ENCODE results near the gene CAMTA1.

CAMTA1 gene

DNA sequence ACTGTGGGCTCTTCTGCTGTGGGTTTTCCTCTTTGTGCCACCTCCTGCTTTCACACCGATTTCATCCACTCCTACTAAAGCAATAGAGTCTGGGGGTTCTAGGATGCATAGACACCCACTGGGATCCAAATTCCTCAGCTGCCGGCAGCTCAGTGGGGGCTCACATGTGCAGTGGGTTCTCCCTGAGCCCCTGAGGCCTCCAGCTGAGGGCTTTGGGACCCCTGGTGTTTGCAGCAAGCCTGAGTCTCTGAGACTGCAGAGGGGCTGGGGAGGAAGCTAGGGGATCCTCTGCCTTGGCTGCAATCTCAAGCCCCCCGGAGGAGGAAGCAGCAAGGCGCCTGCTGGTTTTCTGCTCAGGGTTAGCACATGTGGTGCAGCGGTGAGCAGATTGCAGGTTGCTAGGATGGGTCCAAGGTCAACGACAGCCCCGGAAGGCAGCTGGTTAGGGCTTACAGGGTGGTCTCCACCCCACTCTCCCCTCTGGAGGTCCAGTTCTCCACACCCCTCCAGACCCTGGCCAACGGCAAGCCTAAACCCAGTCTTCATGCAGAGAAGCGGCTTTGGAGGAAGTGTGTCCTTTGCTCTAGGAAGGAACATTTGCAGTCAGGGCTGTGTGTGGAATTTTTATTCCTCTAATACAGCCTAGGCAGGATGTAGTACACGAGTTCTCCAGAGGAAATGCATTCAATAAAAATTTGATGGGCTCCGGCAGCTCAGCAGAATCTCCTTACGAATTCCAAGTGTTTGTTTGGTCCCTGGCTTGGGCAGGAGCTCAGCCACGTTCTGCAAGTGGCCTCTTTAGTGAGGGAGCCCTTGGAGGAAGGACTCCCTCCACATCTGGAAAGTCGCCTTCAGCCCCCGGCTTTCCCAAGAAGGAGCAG lies 716.7 kb downstream of the CAMTA1 start:
- H3K4me1 ChIP-seq (ENCODE audit: low read length), result no peaks in the 10 kb centered on the region
- TF ChIP-seq EZH2 (optimal IDR thresholded peaks at IDR 0.05; ENCODE audit: low read depth, low read length), result no peak
- no peak for TF ChIP-seq EZH2phosphoT487 (IDR thresholded peaks at IDR 0.05; ENCODE audit: low read length)
- no peak for TF ChIP-seq CTCF (IDR thresholded peaks at IDR 0.05; ENCODE audit: low read length)
- no peaks in the 10 kb centered on the region for H4K20me1 ChIP-seq (ENCODE audit: insufficient read depth, low read length)
- H3K4me2 ChIP-seq (ENCODE audit: low read depth, low read length), result no peak overlapping the region
- H3K27ac ChIP-seq (ENCODE audit: low read length), result no peak overlapping the region
- no peak overlapping the region for H3K9ac ChIP-seq (ENCODE audit: low read length)
- H3K9me2 ChIP-seq (replicated peaks; ENCODE audit: insufficient read depth, low read length), result no peaks in the 10 kb centered on the region
- H3F3A ChIP-seq (ENCODE audit: insufficient read depth, low read length), result no peaks in the 10 kb centered on the region
- H3K27me3 ChIP-seq (replicated peaks; ENCODE audit: insufficient read depth, low read length), result peaks cover 48% of the 10 kb centered on the region
- no peak overlapping the region for H2AFZ ChIP-seq (ENCODE audit: low read length)
- no peak overlapping the region for H3K4me3 ChIP-seq (ENCODE audit: low read length)
- H3K9me3 ChIP-seq (replicated peaks; ENCODE audit: insufficient read depth, low read length), result no peaks in the 10 kb centered on the region
- no peak for DNase-seq
- no peaks in the 10 kb centered on the region for H3K36me3 ChIP-seq (replicated peaks; ENCODE audit: insufficient read depth, low read length)
- H3K79me2 ChIP-seq (ENCODE audit: low read length), result no peaks in the 10 kb centered on the region

DNA sequence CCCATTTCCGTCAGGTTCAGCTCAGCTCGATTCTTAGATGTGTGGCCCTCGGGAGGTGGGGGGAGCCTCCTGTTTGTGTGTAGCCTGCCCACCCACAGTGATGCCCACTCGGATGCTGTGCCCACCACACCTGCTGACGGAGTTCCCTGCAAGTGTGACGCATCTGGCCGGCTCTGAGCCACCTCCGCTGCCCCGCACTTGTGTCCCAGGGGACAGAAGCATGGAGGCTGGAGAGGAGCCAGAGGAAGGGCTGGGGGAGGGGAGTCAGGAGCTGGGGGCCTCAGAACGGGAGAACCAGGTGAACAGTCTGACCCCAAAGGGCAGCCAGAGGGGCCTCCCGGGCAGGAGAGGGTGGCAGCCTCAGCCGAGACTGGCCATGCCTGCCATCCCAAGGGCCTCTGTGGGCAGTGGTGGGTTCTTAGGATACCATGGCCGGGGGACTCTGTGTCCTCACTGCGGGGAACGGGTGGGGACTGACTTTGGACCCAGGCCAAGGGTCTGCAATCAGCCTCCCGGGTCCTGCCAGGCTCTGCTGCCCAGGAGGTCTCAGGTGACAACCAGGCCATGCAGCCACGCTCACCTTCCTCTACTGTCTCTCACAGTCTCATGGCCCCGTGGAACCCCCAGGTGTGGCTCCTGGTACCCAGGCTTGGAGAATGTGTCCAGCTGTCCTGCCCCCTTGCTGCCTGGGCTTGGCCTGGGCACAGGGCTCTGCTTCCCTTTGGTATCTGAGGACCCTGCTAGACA lies 718.6 kb downstream of the CAMTA1 start:
- Histone ChIP-seq H3K9me2 (replicated peaks; ENCODE audit: insufficient read depth, low read length) (no peaks in the 10 kb centered on the region), H3K4me2 (ENCODE audit: low read depth, low read length) (no peak overlapping the region), H3K79me2 (ENCODE audit: low read length) (no peaks in the 10 kb centered on the region), H3K4me1 (ENCODE audit: low read length) (no peaks in the 10 kb centered on the region), H4K20me1 (ENCODE audit: insufficient read depth, low read length) (no peaks in the 10 kb centered on the region), H3K36me3 (replicated peaks; ENCODE audit: insufficient read depth, low read length) (no peaks in the 10 kb centered on the region), H3K27ac (ENCODE audit: low read length) (no peak overlapping the region), H3F3A (ENCODE audit: insufficient read depth, low read length) (no peaks in the 10 kb centered on the region), H3K4me3 (ENCODE audit: low read length) (no peak overlapping the region), H3K9ac (ENCODE audit: low read length) (no peak overlapping the region), H2AFZ (ENCODE audit: low read length) (no peak overlapping the region), H3K27me3 (replicated peaks; ENCODE audit: insufficient read depth, low read length) (peaks cover 66% of the 10 kb centered on the region), H3K9me3 (replicated peaks; ENCODE audit: insufficient read depth, low read length) (no peaks in the 10 kb centered on the region)
- no peak for DNase-seq
- TF ChIP-seq EZH2phosphoT487 (IDR thresholded peaks at IDR 0.05; ENCODE audit: low read length) (no peak), EZH2 (optimal IDR thresholded peaks at IDR 0.05; ENCODE audit: low read depth, low read length) (no peak), CTCF (IDR thresholded peaks at IDR 0.05; ENCODE audit: low read length) (no peak)

- no peaks in the 10 kb centered on the region for H4K20me1 ChIP-seq (ENCODE audit: insufficient read depth, low read length)
- H3K4me2 ChIP-seq (ENCODE audit: low read depth, low read length), result no peak overlapping the region
- H3K27ac ChIP-seq (ENCODE audit: low read length), result no peak overlapping the region
- no peak for DNase-seq
- H3K9me2 ChIP-seq (replicated peaks; ENCODE audit: insufficient read depth, low read length), result no peaks in the 10 kb centered on the region
- H2AFZ ChIP-seq (ENCODE audit: low read length), result no peak overlapping the region
- H3K27me3 ChIP-seq (replicated peaks; ENCODE audit: insufficient read depth, low read length), result peaks cover 71% of the 10 kb centered on the region
- no peak overlapping the region for H3K9ac ChIP-seq (ENCODE audit: low read length)
- no peaks in the 10 kb centered on the region for H3F3A ChIP-seq (ENCODE audit: insufficient read depth, low read length)
- H3K79me2 ChIP-seq (ENCODE audit: low read length), result no peaks in the 10 kb centered on the region
- no peaks in the 10 kb centered on the region for H3K36me3 ChIP-seq (replicated peaks; ENCODE audit: insufficient read depth, low read length)
- no peaks in the 10 kb centered on the region for H3K9me3 ChIP-seq (replicated peaks; ENCODE audit: insufficient read depth, low read length)
- no peaks in the 10 kb centered on the region for H3K4me1 ChIP-seq (ENCODE audit: low read length)
- no peak overlapping the region for H3K4me3 ChIP-seq (ENCODE audit: low read length)
- TF ChIP-seq CTCF (IDR thresholded peaks at IDR 0.05; ENCODE audit: low read length) (no peak), EZH2 (optimal IDR thresholded peaks at IDR 0.05; ENCODE audit: low read depth, low read length) (no peak), EZH2phosphoT487 (IDR thresholded peaks at IDR 0.05; ENCODE audit: low read length) (no peak)
These were observed 719.1 kb downstream of the CAMTA1 start for GRCh38 chr1:7504438-7504720.
